ENCODE results near the gene PTGFR.

Gene PTGFR

DNA sequence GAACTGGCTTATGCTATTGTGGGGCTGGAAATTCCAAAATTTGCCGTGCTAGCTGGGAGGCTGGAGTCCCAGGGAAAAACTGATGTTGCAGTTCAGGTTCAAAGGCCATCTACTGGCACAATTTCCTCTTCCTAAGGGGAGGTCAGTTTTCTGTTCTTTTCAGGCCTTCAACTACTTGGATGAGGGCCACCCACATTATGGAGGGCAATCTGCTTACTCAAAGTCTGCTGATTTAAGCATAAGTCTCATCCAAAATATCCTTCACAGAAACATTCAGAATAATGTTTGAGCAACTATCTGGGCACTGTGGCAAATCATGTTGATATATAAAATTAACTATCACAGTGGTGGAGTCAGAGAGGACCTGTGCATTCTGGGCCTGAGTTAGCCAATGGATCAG is 21.2 kb upstream of the PTGFR start:
- Histone ChIP-seq H3K9me3 (ENCODE audit: insufficient read depth, low read length) (no peaks in the 10 kb centered on the region), H3K4me3 (ENCODE audit: insufficient read depth, low read length, poor library complexity, severe bottlenecking) (no peak overlapping the region), H3K27ac (ENCODE audit: low read depth, low read length) (no peak overlapping the region), H3K36me3 (ENCODE audit: low read length) (no peaks in the 10 kb centered on the region), H3K9me2 (replicated peaks; ENCODE audit: insufficient read depth, low read length) (no peaks in the 10 kb centered on the region), H3K79me2 (ENCODE audit: insufficient read depth, low read length) (no peaks in the 10 kb centered on the region), H2AFZ (ENCODE audit: low read depth, low read length, severe bottlenecking) (no peak overlapping the region), H3K9ac (ENCODE audit: low read length) (no peak overlapping the region), H3F3A (ENCODE audit: insufficient read depth) (no peaks in the 10 kb centered on the region), H4K20me1 (ENCODE audit: low read depth, low read length) (no peaks in the 10 kb centered on the region), H3K4me2 (ENCODE audit: low read depth, low read length, poor library complexity, severe bottlenecking) (no peak overlapping the region), H3K27me3 (ENCODE audit: low read length) (no peaks in the 10 kb centered on the region)
- TF ChIP-seq, protein P1, sequence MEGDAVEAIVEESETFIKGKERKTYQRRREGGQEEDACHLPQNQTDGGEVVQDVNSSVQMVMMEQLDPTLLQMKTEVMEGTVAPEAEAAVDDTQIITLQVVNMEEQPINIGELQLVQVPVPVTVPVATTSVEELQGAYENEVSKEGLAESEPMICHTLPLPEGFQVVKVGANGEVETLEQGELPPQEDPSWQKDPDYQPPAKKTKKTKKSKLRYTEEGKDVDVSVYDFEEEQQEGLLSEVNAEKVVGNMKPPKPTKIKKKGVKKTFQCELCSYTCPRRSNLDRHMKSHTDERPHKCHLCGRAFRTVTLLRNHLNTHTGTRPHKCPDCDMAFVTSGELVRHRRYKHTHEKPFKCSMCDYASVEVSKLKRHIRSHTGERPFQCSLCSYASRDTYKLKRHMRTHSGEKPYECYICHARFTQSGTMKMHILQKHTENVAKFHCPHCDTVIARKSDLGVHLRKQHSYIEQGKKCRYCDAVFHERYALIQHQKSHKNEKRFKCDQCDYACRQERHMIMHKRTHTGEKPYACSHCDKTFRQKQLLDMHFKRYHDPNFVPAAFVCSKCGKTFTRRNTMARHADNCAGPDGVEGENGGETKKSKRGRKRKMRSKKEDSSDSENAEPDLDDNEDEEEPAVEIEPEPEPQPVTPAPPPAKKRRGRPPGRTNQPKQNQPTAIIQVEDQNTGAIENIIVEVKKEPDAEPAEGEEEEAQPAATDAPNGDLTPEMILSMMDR (IDR thresholded peaks at IDR 0.05; ENCODE audit: insufficient read depth, low read length, poor library complexity, severe bottlenecking): no peak
- TF ChIP-seq EZH2phosphoT487 (conservative IDR thresholded peaks at IDR 0.05; ENCODE audit: low read length): no peak

DNA sequence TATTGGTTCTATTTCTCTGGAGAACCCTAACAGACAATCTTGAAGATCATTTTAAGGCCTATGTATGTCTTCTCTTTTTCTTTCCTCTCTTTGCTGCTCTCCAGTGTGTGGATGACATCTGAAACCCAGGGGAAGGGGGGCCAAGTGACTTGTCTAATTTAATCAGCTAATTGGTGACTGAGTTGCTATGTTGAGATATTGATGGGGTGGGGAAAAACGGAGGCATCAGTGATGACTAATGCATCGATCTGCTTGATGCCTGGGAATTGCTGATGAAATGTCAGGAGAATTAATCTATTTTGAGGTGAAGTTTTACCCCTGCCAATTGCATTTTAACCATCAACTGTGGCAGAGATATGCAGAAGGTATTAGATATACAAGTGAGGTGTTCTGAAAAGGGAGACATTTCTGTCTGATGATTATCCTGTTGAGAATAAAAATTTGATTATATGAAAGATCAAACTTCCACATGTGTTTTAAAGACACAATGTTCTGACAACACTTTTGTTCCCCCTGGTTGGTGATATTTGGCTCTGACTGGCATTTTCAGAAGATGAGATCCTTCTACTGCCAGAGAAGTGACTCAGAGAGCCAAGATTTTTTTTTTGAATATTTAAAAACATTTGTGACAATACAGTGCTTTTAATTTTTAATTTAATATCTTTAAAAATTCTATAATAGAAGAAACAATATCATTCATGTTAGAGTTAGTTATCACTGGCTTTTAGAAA is 18.7 kb upstream of the PTGFR start:
- Histone ChIP-seq H4K20me1 (ENCODE audit: low read depth, low read length) (no peaks in the 10 kb centered on the region), H3K9me3 (ENCODE audit: insufficient read depth, low read length) (no peaks in the 10 kb centered on the region), H3K27me3 (ENCODE audit: low read length) (no peaks in the 10 kb centered on the region), H2AFZ (ENCODE audit: low read depth, low read length, severe bottlenecking) (no peak overlapping the region), H3K4me2 (ENCODE audit: low read depth, low read length, poor library complexity, severe bottlenecking) (no peak overlapping the region), H3K9ac (ENCODE audit: low read length) (no peak overlapping the region), H3K4me3 (ENCODE audit: insufficient read depth, low read length, poor library complexity, severe bottlenecking) (no peak overlapping the region), H3K36me3 (ENCODE audit: low read length) (no peaks in the 10 kb centered on the region), H3K9me2 (replicated peaks; ENCODE audit: insufficient read depth, low read length) (no peaks in the 10 kb centered on the region), H3K27ac (ENCODE audit: low read depth, low read length) (no peak overlapping the region), H3F3A (ENCODE audit: insufficient read depth) (no peaks in the 10 kb centered on the region), H3K79me2 (ENCODE audit: insufficient read depth, low read length) (no peaks in the 10 kb centered on the region)
- no peak for TF ChIP-seq EZH2phosphoT487 (conservative IDR thresholded peaks at IDR 0.05; ENCODE audit: low read length)
- TF ChIP-seq, protein P1 (IDR thresholded peaks at IDR 0.05; ENCODE audit: insufficient read depth, low read length, poor library complexity, severe bottlenecking): no peak

DNA sequence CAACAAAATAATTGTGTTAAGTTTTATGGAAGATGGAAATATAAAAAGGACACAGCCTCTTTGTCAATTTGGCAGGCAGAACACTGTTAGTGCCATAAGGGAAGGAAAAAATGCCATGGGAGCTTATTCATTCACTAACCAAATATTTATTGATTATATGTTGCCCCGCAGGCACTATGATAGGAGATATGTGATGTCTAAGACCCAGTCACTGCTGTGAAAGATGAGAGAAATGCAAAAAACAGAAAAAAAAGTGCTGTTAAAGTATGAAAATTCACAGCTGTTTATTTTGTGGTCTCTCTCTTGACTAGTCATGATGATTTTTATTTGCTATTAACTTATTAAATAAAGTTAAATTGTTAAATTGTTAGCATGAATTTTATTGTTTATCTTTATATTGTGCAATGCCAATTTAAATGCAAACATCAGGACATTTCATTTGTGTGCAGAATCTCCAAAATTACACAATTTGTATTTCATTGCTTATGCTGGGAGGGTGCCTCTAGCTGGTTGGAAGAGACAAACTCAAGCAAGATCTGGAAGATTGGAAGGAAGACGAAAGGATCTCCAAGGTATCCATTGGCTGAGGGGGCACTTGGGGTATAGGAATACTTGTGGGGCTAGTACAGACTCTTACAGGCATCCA is 17.8 kb upstream of the PTGFR start:
- no peaks in the 10 kb centered on the region for H3K9me3 ChIP-seq (ENCODE audit: insufficient read depth, low read length)
- H3K4me3 ChIP-seq (ENCODE audit: insufficient read depth, low read length, poor library complexity, severe bottlenecking): no peak overlapping the region
- no peaks in the 10 kb centered on the region for H4K20me1 ChIP-seq (ENCODE audit: low read depth, low read length)
- H3K79me2 ChIP-seq (ENCODE audit: insufficient read depth, low read length): no peaks in the 10 kb centered on the region
- no peaks in the 10 kb centered on the region for H3F3A ChIP-seq (ENCODE audit: insufficient read depth)
- no peak overlapping the region for H2AFZ ChIP-seq (ENCODE audit: low read depth, low read length, severe bottlenecking)
- TF ChIP-seq, protein P1 (IDR thresholded peaks at IDR 0.05; ENCODE audit: insufficient read depth, low read length, poor library complexity, severe bottlenecking): no peak
- TF ChIP-seq EZH2phosphoT487 (conservative IDR thresholded peaks at IDR 0.05; ENCODE audit: low read length): no peak
- no peak overlapping the region for H3K4me2 ChIP-seq (ENCODE audit: low read depth, low read length, poor library complexity, severe bottlenecking)
- no peaks in the 10 kb centered on the region for H3K27me3 ChIP-seq (ENCODE audit: low read length)
- no peaks in the 10 kb centered on the region for H3K9me2 ChIP-seq (replicated peaks; ENCODE audit: insufficient read depth, low read length)
- no peaks in the 10 kb centered on the region for H3K36me3 ChIP-seq (ENCODE audit: low read length)
- no peak overlapping the region for H3K9ac ChIP-seq (ENCODE audit: low read length)
- no peak overlapping the region for H3K27ac ChIP-seq (ENCODE audit: low read depth, low read length)
